H1 (cell line): ENCODE measurements around the gene EPDR1. TPM values are rescaled to one million over a fixed set of nuclear protein-coding genes. Genes with fewer than 3 reads are reported as not detected.

Source experiments
- CTCF ChIP-seq, 3 experiments: IDR thresholded peaks; 1 replicate in 2 of 3; 2 replicates in 1 of 3; pipeline versions ENCODE4 v1.5.1 to v1.6.1; 2011; ENCODE audit warnings: low read length in 3 of 3, mild to moderate bottlenecking in 3 of 3, inconsistent platforms in 2 of 3, low read depth in 1 of 3, moderate library complexity in 1 of 3; ENCODE audit not compliant: insufficient read depth in 1 of 3; ENCODE audit errors: control extremely low read depth in 1 of 3
- JUN ChIP-seq: IDR thresholded peaks from 2 replicates; pipeline ENCODE4 v1.6.1; 2011; ENCODE audit warnings: low read depth, mild to moderate bottlenecking, improper control_type of control experiment, low read length
- polyA plus RNA-seq, 7 experiments: library from polyadenylated mRNA; depleted of rRNA in 3 of 7; stranded (reverse) in 5 of 7; unstranded in 2 of 7; fragments of >200 nt in 5 of 7; fragments of 200-250 nt in 2 of 7; gene quantifications; 1 replicate in 5 of 7; 2 replicates in 1 of 7; 4 replicates in 1 of 7; pipeline versions ENCODE4 v1.2.1 to v1.2.3, GENCODE V29; 2011 to 2013; ENCODE audit warnings: missing spikeins in 2 of 7, mixed read lengths in 2 of 7
- total RNA-seq: library from RNA; stranded (reverse); fragmentation: NEBNext Ultra II Directional; extraction: Animal tissue kit (Norgen Biotek cat#: 25700); gene quantifications from 2 replicates; pipeline ENCODE4 v1.2.1, GENCODE V29; 2021

EPDR1 gene
- total and polyA plus RNA-seq, 2 of the 8 experiments (the other 6 are each of a cell fraction or from before 2014, with no cell fraction given) = 6.4 to 8.2 TPM

DNA sequence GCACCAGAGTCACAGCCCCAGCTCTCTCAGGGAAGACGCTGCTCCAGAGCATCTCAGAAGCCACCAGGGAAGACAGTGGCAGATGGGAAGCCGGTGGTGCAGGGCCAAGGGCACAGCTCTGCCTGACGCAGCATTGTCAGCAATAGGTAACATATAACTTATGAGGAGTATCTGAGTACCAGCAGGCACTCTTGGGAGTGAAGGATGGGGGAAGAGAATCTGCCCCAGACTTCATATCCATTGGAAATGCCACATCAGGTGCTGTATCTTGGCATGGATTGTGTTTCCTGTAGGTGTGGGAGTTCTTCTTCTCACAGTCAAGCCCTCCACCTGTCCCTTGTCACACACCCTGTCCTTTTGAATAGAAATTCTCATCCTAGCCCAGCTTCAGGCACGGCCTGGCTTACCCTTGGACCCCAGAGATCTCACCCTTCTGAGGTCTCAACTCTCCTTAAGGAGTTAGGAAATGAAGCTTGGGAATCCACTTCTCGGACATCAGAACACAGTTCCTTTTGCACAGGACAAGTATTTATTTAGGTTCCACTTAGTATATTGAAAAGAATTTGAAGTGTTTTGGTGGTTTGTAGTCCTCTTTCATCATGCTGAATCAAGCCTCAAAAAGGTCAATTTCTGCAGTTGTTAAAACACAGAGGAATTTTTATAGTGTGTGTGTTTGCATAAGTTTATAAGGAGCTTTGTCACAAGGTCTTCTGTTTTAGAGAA lies 9.9 kb downstream of the EPDR1 start (continued):
- TF ChIP-seq CTCF (IDR thresholded peaks at IDR 0.05; ENCODE audit: control extremely low read depth in 1 of 3, insufficient read depth in 1 of 3, low read depth in 1 of 3, low read length in 3 of 3) (no peak), JUN (no peak)
